NT2/D1 (cell line): ENCODE results near the gene GRB14.

Source experiments
- SUZ12 ChIP-seq: IDR thresholded peaks from 2 replicates; pipeline ENCODE4 v1.6.1; 2011; ENCODE audit not compliant: insufficient read length, insufficient read depth; ENCODE audit errors: extremely low read depth
- YY1 ChIP-seq: IDR thresholded peaks from 2 replicates; pipeline ENCODE4 v1.6.1; 2011; ENCODE audit not compliant: insufficient read length, insufficient read depth

DNA sequence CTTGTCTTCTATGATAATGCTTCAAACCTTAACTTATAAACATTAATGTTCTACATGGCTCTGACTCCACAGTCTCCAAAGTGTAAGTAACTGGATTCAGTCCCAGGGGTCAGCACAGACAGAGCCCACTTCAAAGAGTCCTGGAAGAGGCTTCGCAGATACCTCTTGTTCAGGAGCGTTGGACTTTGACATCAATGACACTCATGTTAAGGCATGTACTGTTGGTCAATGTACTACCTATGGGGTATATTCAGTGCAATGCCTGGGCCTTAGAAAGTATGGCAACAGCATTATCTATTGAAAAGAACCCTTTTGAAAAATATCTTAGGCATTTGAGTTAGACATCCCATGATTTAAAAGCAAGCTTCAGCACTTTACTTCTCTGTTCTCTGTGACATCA, 143.1 kb downstream of the GRB14 start:
- TF ChIP-seq SUZ12 = no peak
- TF ChIP-seq YY1 = no peak
